ENCODE results near the gene MYBBP1A.
"Not testable (repeated sequence)": the region's sequence is repeated elsewhere in the genome, so short reads cannot be mapped to it uniquely, and the experiment has no call there.

MYBBP1A gene

DNA sequence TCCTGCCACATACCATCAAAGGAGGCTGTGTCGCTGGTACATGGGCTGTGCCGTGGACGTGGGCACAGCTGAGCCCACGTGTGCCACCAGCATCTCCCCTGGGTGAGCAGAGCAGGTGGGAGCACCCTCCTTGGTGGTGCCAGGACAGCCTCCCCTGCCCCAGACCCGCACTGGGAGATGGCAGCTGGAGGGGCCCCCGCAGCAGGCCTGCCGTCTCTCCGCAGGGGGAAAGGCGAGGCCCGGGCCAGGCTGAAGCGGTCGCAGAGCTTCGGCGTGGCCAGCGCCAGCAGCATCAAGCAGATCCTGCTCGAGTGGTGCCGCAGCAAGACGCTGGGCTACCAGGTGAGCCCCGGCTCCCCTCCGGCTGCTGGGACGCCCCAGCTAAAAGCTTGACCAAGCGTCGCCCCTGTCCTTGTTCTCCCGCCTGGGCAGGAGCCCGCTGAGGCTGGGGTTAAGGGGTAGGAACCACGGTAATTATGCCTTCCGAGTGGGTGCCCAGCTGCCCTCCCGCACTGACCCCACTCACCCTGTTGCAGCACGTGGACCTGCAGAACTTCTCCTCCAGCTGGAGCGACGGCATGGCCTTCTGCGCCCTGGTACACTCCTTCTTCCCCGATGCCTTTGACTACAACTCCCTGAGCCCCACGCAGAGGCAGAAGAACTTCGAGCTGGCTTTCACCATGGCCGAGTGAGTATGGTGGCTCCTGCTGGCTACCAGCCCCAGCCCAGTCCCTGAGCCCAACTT lies 41.6 kb upstream of the MYBBP1A start:
- H3K27me3 ChIP-seq (ENCODE audit: control insufficient read depth in 1 of 2, insufficient read depth in 2 of 2, low read length in 2 of 2) = no peaks in the 10 kb centered on the region
- no peaks in the 10 kb centered on the region for H3K9me3 ChIP-seq (ENCODE audit: control insufficient read depth in 1 of 2, low read length in 2 of 2)
- no peak overlapping the region for H3K4me3 ChIP-seq (ENCODE audit: low read depth in 1 of 2, low read length in 2 of 2)
- peaks cover 0 to 9% of the 10 kb centered on the region in 2 donors for H3K4me1 ChIP-seq (ENCODE audit: control insufficient read depth in 1 of 2, insufficient read depth in 2 of 2, low read length in 2 of 2)
- H3K27ac ChIP-seq (ENCODE audit: low read depth, low read length) = no peak overlapping the region
- no peak overlapping the region for H3K9ac ChIP-seq (ENCODE audit: low read depth in 1 of 2, low read length in 2 of 2)
- no peaks in the 10 kb centered on the region for H3K36me3 ChIP-seq (ENCODE audit: control insufficient read depth in 1 of 2, insufficient read depth in 2 of 2, low read length in 2 of 2)

DNA sequence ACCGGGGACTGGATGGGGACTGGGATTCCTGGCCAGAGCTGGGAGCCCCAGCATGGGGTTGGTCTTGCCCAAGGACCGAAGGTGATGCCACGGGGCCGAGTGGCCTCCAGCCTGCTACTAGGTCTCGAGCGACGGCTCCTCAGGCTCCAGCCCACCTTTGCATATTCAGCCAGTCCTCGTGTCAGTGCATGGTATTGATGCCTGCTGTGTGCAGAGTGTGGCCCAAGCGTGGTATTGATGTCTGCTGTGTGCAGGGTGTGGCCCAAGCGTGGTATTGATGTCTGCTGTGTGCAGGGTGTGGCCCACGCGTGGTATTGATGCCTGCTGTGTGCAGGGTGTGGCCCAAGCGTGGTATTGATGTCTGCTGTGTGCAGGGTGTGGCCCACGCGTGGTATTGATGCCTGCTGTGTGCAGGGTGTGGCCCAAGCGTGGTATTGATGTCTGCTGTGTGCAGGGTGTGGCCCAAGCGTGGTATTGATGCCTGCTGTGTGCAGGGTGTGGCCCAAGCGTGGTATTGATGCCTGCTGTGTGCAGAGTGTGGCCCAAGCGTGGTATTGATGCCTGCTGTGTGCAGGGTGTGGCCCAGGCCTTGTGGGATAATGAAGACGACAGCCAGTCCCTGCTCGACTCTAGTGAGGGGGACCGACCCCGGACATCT lies 40.6 kb upstream of the MYBBP1A start:
- not testable (repeated sequence) for H3K27me3 ChIP-seq (ENCODE audit: control insufficient read depth in 1 of 2, insufficient read depth in 2 of 2, low read length in 2 of 2); H3K9me3 ChIP-seq (ENCODE audit: control insufficient read depth in 1 of 2, low read length in 2 of 2); H3K9ac ChIP-seq (ENCODE audit: low read depth in 1 of 2, low read length in 2 of 2); H3K4me3 ChIP-seq (ENCODE audit: low read depth in 1 of 2, low read length in 2 of 2); H3K27ac ChIP-seq (ENCODE audit: low read depth, low read length); H3K4me1 ChIP-seq (ENCODE audit: control insufficient read depth in 1 of 2, insufficient read depth in 2 of 2, low read length in 2 of 2); H3K36me3 ChIP-seq (ENCODE audit: control insufficient read depth in 1 of 2, insufficient read depth in 2 of 2, low read length in 2 of 2)

DNA sequence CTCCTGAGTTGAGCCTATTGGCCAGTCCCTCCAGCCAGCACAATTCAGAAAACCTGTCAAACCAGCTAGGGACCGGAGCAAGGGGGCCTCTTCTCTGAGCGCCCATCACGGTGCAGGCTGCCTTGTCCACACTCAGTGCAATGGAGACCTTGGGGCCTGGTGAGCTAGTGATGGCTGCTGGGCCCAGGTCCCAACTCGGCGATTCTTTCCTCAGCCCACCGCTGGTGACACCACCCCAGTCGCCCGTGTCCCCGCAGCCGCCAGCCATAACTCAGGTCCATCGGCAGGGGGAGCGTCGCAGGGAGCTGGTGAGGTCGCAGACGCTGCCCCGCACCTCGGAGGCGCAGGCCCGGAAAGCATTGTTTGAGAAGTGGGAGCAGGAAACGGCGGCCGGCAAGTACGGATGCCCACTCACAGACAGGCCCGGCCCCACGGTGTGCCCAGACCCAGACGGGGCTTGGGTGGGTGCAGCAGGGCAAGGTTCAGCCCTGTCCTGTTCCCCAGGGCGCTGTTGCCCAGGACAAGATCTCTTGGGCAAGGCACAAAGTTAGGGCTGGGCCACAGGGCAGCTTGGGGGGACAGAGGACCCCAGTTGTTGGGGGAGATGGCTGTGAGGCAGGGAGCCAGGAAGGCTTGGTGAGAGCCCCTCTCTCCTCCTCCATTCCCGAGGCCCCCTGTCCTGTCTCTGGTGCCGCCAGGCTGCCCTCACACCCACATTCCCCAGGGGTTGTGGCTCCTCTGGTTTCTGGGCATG lies 39.9 kb upstream of the MYBBP1A start:
- H3K9ac ChIP-seq (ENCODE audit: low read depth in 1 of 2, low read length in 2 of 2) = no peak overlapping the region
- no peaks in the 10 kb centered on the region for H3K27me3 ChIP-seq (ENCODE audit: control insufficient read depth in 1 of 2, insufficient read depth in 2 of 2, low read length in 2 of 2)
- no peaks in the 10 kb centered on the region for H3K36me3 ChIP-seq (ENCODE audit: control insufficient read depth in 1 of 2, insufficient read depth in 2 of 2, low read length in 2 of 2)
- peaks cover 0 to 9% of the 10 kb centered on the region in 2 donors for H3K4me1 ChIP-seq (ENCODE audit: control insufficient read depth in 1 of 2, insufficient read depth in 2 of 2, low read length in 2 of 2)
- no peak overlapping the region for H3K27ac ChIP-seq (ENCODE audit: low read depth, low read length)
- H3K4me3 ChIP-seq (ENCODE audit: low read depth in 1 of 2, low read length in 2 of 2) = peak overlapping the region in 1 of 2 donors; percentile 28
- no peaks in the 10 kb centered on the region for H3K9me3 ChIP-seq (ENCODE audit: control insufficient read depth in 1 of 2, low read length in 2 of 2)

DNA sequence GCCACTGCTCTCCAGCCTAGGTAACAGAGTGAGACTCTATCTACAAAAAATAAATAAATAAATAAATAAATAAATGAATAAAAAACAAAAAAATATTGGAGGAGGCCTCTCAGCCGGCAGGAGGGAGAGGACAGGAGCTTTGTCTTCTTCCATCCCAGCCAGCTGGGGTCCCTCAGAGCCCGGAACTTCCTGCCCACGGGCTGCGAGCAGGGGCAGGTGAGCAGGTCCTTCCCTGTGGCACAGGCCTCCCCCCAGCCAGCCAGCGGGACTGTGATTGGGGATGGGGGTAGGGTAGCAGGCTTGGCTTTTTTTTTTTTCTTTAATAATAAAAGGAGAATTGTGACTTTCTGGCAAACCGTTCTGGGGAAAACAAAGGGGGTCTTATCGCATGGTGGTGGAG lies 39.2 kb upstream of the MYBBP1A start:
- Histone ChIP-seq H3K27ac (ENCODE audit: low read depth, low read length) (no peak overlapping the region), H3K27me3 (ENCODE audit: control insufficient read depth in 1 of 2, insufficient read depth in 2 of 2, low read length in 2 of 2) (no peaks in the 10 kb centered on the region), H3K9ac (ENCODE audit: low read depth in 1 of 2, low read length in 2 of 2) (no peak overlapping the region), H3K4me3 (ENCODE audit: low read depth in 1 of 2, low read length in 2 of 2) (no peak overlapping the region), H3K36me3 (ENCODE audit: control insufficient read depth in 1 of 2, insufficient read depth in 2 of 2, low read length in 2 of 2) (no peaks in the 10 kb centered on the region), H3K4me1 (ENCODE audit: control insufficient read depth in 1 of 2, insufficient read depth in 2 of 2, low read length in 2 of 2) (peaks cover 0 to 9% of the 10 kb centered on the region in 2 donors), H3K9me3 (ENCODE audit: control insufficient read depth in 1 of 2, low read length in 2 of 2) (no peaks in the 10 kb centered on the region)

DNA sequence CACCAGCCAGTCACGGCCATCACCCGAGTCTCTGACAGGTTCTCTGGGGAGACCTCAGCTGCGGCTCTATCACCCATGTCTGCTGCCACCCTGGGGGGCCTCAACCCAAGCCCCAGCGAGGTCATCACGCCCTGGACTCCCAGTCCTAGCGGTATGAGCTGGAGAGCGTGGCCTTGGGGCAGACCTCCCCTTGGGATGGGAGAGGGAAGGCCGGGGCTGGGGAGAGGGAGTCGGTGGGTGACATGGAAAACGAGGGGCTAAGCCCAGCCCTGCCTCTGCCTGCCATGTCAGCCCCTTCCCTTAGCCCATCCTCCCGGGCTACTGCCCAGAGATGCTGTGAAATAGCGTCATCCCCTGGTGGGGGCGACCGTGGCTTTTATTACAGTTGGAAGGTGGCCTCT lies 37.8 kb upstream of the MYBBP1A start:
- H3K27me3 ChIP-seq (ENCODE audit: control insufficient read depth in 1 of 2, insufficient read depth in 2 of 2, low read length in 2 of 2) = no peaks in the 10 kb centered on the region
- no peaks in the 10 kb centered on the region for H3K9me3 ChIP-seq (ENCODE audit: control insufficient read depth in 1 of 2, low read length in 2 of 2)
- no peak overlapping the region for H3K9ac ChIP-seq (ENCODE audit: low read depth in 1 of 2, low read length in 2 of 2)
- no peak overlapping the region for H3K27ac ChIP-seq (ENCODE audit: low read depth, low read length)
- H3K4me3 ChIP-seq (ENCODE audit: low read depth in 1 of 2, low read length in 2 of 2) = no peak overlapping the region
- H3K36me3 ChIP-seq (ENCODE audit: control insufficient read depth in 1 of 2, insufficient read depth in 2 of 2, low read length in 2 of 2) = no peaks in the 10 kb centered on the region
- H3K4me1 ChIP-seq (ENCODE audit: control insufficient read depth in 1 of 2, insufficient read depth in 2 of 2, low read length in 2 of 2) = peaks cover 0 to 9% of the 10 kb centered on the region in 2 donors

DNA sequence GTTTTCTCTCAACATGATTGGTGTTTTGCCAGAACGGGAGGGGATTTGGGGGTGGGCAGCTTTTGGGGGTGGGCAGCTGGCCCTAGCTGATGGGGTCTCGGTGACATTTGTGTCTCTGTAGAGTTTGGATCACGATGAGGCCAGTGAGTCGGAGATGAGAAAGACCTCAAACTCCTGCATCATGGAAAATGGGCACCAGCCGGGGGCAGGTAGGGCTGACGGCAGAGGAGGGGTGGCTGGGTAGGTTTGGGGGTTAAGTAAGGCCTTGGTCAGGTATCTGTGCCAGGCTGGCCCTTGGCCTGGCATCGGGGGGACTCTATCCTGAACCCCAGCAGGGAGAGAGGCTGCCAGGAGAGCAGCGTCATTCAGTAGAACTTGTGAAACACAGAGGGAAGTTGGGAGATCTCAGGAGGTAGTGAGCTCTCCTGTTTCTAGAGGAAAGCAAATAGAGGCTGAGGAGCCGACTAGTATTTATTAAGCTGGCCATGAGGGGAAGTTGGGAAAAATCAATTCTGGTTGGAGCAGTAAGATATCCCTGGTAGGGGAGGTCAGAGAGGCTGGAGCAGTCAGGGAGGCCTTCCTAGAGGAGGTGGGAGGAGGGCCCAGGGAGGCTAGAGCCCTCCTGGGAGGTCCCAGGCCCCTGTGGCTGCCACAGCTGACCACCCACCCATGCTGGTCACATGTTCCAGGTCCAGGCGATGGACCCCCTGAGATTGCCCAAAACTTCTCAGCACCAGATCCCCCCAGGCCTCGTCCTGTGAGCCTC lies 37.2 kb upstream of the MYBBP1A start:
- Histone ChIP-seq H3K4me3 (ENCODE audit: low read depth in 1 of 2, low read length in 2 of 2) (no peak overlapping the region), H3K4me1 (ENCODE audit: control insufficient read depth in 1 of 2, insufficient read depth in 2 of 2, low read length in 2 of 2) (peaks cover 0 to 9% of the 10 kb centered on the region in 2 donors), H3K27me3 (ENCODE audit: control insufficient read depth in 1 of 2, insufficient read depth in 2 of 2, low read length in 2 of 2) (peaks cover 0 to 3% of the 10 kb centered on the region in 2 donors), H3K9ac (ENCODE audit: low read depth in 1 of 2, low read length in 2 of 2) (no peak overlapping the region), H3K27ac (ENCODE audit: low read depth, low read length) (no peak overlapping the region), H3K9me3 (ENCODE audit: control insufficient read depth in 1 of 2, low read length in 2 of 2) (no peaks in the 10 kb centered on the region), H3K36me3 (ENCODE audit: control insufficient read depth in 1 of 2, insufficient read depth in 2 of 2, low read length in 2 of 2) (no peaks in the 10 kb centered on the region)

DNA sequence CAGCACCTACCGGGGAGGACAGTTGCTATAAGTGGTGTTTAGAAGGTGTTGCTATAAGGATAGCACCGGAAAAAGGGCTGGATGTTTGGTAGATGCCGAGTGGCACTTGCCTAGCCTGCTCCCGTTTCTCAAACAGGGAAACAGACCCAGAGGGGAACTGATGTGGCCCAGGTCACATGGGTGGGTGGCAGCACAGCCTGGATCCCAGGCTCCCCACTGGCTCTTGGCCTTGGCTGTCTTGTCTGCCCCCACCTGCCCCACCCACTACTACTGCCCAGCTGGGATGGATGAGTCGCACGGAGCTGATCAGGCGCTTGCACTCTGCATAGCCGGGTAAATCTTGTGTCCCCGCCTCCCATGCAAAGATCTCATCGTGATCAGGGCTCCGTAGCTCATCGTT lies 36.3 kb upstream of the MYBBP1A start:
- Histone ChIP-seq H3K4me3 (ENCODE audit: low read depth in 1 of 2, low read length in 2 of 2) (no peak overlapping the region), H3K9me3 (ENCODE audit: control insufficient read depth in 1 of 2, low read length in 2 of 2) (no peaks in the 10 kb centered on the region), H3K27me3 (ENCODE audit: control insufficient read depth in 1 of 2, insufficient read depth in 2 of 2, low read length in 2 of 2) (peaks cover 0 to 5% of the 10 kb centered on the region in 2 donors), H3K27ac (ENCODE audit: low read depth, low read length) (no peak overlapping the region), H3K4me1 (ENCODE audit: control insufficient read depth in 1 of 2, insufficient read depth in 2 of 2, low read length in 2 of 2) (peaks cover 0 to 9% of the 10 kb centered on the region in 2 donors), H3K36me3 (ENCODE audit: control insufficient read depth in 1 of 2, insufficient read depth in 2 of 2, low read length in 2 of 2) (no peaks in the 10 kb centered on the region), H3K9ac (ENCODE audit: low read depth in 1 of 2, low read length in 2 of 2) (no peak overlapping the region)

DNA sequence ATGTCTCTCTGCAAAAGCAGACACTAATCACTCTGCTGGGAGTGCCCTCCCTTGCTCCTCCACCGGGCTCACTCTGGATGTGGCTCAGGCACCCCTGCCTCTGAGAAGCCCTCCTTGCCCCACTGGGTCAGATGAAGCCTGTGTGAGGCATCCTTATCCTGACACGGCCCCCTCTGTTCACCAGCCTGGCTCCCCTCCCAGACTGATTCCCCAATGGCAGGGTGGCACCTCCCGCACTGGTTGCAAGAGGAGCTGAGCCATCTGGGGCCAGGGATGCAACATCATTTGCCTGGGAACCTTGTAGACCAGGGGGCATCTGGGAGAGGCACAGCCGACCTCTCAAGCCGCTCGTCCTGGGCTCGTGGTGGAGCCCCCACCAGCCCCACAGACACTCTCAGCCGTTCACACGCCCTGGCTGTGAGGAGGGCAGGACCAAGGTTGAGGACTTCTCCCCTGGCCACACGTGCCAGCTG lies 35.8 kb upstream of the MYBBP1A start:
- Histone ChIP-seq H3K27me3 (ENCODE audit: control insufficient read depth in 1 of 2, insufficient read depth in 2 of 2, low read length in 2 of 2) (peaks cover 0 to 5% of the 10 kb centered on the region in 2 donors), H3K4me1 (ENCODE audit: control insufficient read depth in 1 of 2, insufficient read depth in 2 of 2, low read length in 2 of 2) (peaks cover 0 to 9% of the 10 kb centered on the region in 2 donors), H3K27ac (ENCODE audit: low read depth, low read length) (no peak overlapping the region), H3K9ac (ENCODE audit: low read depth in 1 of 2, low read length in 2 of 2) (no peak overlapping the region), H3K4me3 (ENCODE audit: low read depth in 1 of 2, low read length in 2 of 2) (no peak overlapping the region), H3K36me3 (ENCODE audit: control insufficient read depth in 1 of 2, insufficient read depth in 2 of 2, low read length in 2 of 2) (no peaks in the 10 kb centered on the region), H3K9me3 (ENCODE audit: control insufficient read depth in 1 of 2, low read length in 2 of 2) (no peaks in the 10 kb centered on the region)

DNA sequence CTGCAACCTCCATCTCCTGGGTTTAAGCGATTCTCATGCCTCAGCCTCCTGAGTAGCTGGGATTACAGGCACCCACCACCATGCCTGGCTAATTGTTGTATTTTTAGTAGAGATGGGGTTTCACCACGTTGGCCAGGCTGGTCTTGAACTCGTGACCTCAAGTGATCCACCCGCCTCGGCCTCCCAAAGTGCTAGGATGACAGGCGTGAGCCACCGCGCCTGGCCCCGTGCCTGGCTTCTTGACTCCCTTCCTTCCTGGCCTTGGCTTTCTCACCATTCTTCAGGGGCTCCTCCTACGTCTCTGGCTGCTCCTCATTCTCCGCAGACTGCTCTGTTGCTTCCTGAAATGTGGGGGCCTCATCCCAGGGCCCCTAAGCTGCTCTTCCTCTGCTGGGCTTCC lies 34.9 kb upstream of the MYBBP1A start:
- not testable (repeated sequence) for H3K9ac ChIP-seq (ENCODE audit: low read depth in 1 of 2, low read length in 2 of 2); H3K4me3 ChIP-seq (ENCODE audit: low read depth in 1 of 2, low read length in 2 of 2); H3K4me1 ChIP-seq (ENCODE audit: control insufficient read depth in 1 of 2, insufficient read depth in 2 of 2, low read length in 2 of 2); H3K27ac ChIP-seq (ENCODE audit: low read depth, low read length); H3K36me3 ChIP-seq (ENCODE audit: control insufficient read depth in 1 of 2, insufficient read depth in 2 of 2, low read length in 2 of 2); H3K9me3 ChIP-seq (ENCODE audit: control insufficient read depth in 1 of 2, low read length in 2 of 2)
- peaks cover 4 to 10% of the 10 kb centered on the region in 2 donors for H3K27me3 ChIP-seq (ENCODE audit: control insufficient read depth in 1 of 2, insufficient read depth in 2 of 2, low read length in 2 of 2)
